HepG2 (cell line): Measurements from ENCODE around the gene PDZD4. TPM values are rescaled to one million over a fixed set of nuclear protein-coding genes. Genes with fewer than 3 reads are reported as not detected.

ENCODE experiments used
- ATAC-seq: fragments of 200-7000 bp; cut with Tn5 transposase; 3 replicates; pipeline ENCODE4 v1.9.1; 2020; ENCODE audit warnings: mild to moderate bottlenecking, moderate library complexity
- BruUV-seq: library from RNA; stranded (reverse); fragments of 400-500 nt; replicated peaks from 2 replicates; lab custom pipeline; 2021; lab: Mats Ljungman, UMichigan
- CTCF ChIA-PET: fragments of 300-600 bp; formaldehyde crosslinking; extraction: SDS; loops from one replicate; lab custom pipeline; 2021; ENCODE audit warnings: low total read pairs, inconsistent platforms, low intra/inter-chr PET ratio; lab: Yijun Ruan, JAX
- POLR2A ChIA-PET: fragments of 350-600 bp; sonication (Branson Sonifier 250); formaldehyde crosslinking; loops from one replicate; lab custom pipeline; 2020; ENCODE audit warnings: antibody characterized with exemption, inconsistent platforms; lab: Yijun Ruan, JAX
- DNase-seq: peaks from one replicate; pipeline ENCODE4 v3.0.0-alpha.2; 2015; ENCODE audit warnings: low spot score
- FAIRE-seq: peaks from 3 replicates; lab custom pipeline; 2011; peaks lifted over from hg19 to GRCh38; lab: Jason Lieb, UNC
- H2AFZ ChIP-seq: one replicate; pipeline ENCODE4 v1.6.1; 2011; ENCODE audit warnings: low read length, inconsistent platforms
- H3K27ac ChIP-seq: fragments of 300-600 bp; 3 replicates; pipeline ENCODE4 v1.8.0; 2011; ENCODE audit warnings: mixed run types, mild to moderate bottlenecking, mixed read lengths, low read length, inconsistent platforms; ENCODE audit not compliant: insufficient read depth; ENCODE audit errors: extremely low read length
- H3K27me3 ChIP-seq, 2 experiments: fragments of 200-600 bp in 1 of 2; 2 replicates in 1 of 2; 3 replicates in 1 of 2; pipeline versions ENCODE4 v1.6.0 to v1.8.0; 2011; ENCODE audit warnings: low read length in 2 of 2, mild to moderate bottlenecking in 2 of 2, moderate library complexity in 2 of 2, inconsistent platforms in 1 of 2; ENCODE audit not compliant: insufficient read depth in 2 of 2, control insufficient read depth in 1 of 2
- H3K36me3 ChIP-seq, 2 experiments: fragments of 200-600 bp in 1 of 2; replicated peaks in 1 of 2; 2 replicates in 1 of 2; 3 replicates in 1 of 2; pipeline versions ENCODE4 v1.5.1 to v1.8.0; 2011; ENCODE audit warnings: low read length in 2 of 2, inconsistent platforms in 1 of 2; ENCODE audit not compliant: insufficient read depth in 2 of 2, control insufficient read depth in 1 of 2
- H3K4me1 ChIP-seq: 2 replicates; pipeline ENCODE4 v1.5.1; 2012; ENCODE audit warnings: low read length, inconsistent platforms; ENCODE audit not compliant: insufficient read depth
- H3K4me2 ChIP-seq: 2 replicates; pipeline ENCODE4 v1.6.0; 2011; ENCODE audit warnings: low read depth, low read length, inconsistent platforms
- H3K4me3 ChIP-seq, 3 experiments: fragments of 200-600 bp in 1 of 3; sonication (generic), shearing (Covaris generic) in 1 of 3; replicated peaks in 1 of 3; 2 replicates each; pipeline ENCODE4 v1.5.1; 2011 to 2016; ENCODE audit warnings: low read length in 3 of 3, inconsistent platforms in 2 of 3, low read depth in 2 of 3, mild to moderate bottlenecking in 2 of 3, control low read depth in 1 of 3, mixed read lengths in 1 of 3; ENCODE audit not compliant: insufficient read depth in 1 of 3
- H3K79me2 ChIP-seq: one replicate; pipeline ENCODE4 v1.6.1; 2011; ENCODE audit warnings: low read length, inconsistent platforms; ENCODE audit not compliant: insufficient read depth
- H3K9ac ChIP-seq: 2 replicates; pipeline ENCODE4 v1.6.0; 2011; ENCODE audit warnings: mild to moderate bottlenecking, low read depth, low read length, inconsistent platforms; ENCODE audit not compliant: insufficient read depth
- H3K9me3 ChIP-seq: 2 replicates; pipeline ENCODE4 v1.5.1; 2012; ENCODE audit warnings: mild to moderate bottlenecking, low read length
- H4K20me1 ChIP-seq: 2 replicates; pipeline ENCODE4 v1.6.0; 2011; ENCODE audit warnings: inconsistent platforms, mild to moderate bottlenecking, low read length, moderate library complexity; ENCODE audit not compliant: insufficient read depth
- AHR ChIP-seq: IDR thresholded peaks from 2 replicates; pipeline ENCODE4 v1.6.1; 2018; ENCODE audit warnings: missing genetic modification reagents, missing compliant biosample characterization
- ARNT ChIP-seq: fragments of 450-650 bp; IDR thresholded peaks from 2 replicates; pipeline ENCODE4 v1.6.1; 2017
- EHMT2 ChIP-seq: fragments of 200-600 bp; sonication (generic); IDR thresholded peaks from 2 replicates; pipeline ENCODE4 v1.7.0; 2017; ENCODE audit warnings: antibody characterized with exemption, low read depth, low read length, borderline replicate concordance
- GPN1 ChIP-seq: sonication (generic); formaldehyde crosslinking; IDR thresholded peaks from 2 replicates; pipeline ENCODE4 v1.5.1; 2020; ENCODE audit warnings: missing genetic modification reagents, borderline replicate concordance
- HMG20A ChIP-seq: IDR thresholded peaks from 2 replicates; pipeline ENCODE4 v1.6.1; 2016; ENCODE audit warnings: borderline replicate concordance
- HNF4G ChIP-seq, 2 experiments: sonication (generic) in 1 of 2; formaldehyde crosslinking in 1 of 2; IDR thresholded peaks; 2 replicates each; pipeline versions ENCODE4 v1.4.0 to v1.6.1; 2011 to 2020; ENCODE audit warnings: borderline replicate concordance in 2 of 2, low read depth in 2 of 2, mild to moderate bottlenecking in 2 of 2, low read length in 1 of 2, missing genetic modification reagents in 1 of 2, moderate library complexity in 1 of 2
- MLLT10 ChIP-seq: sonication (generic); formaldehyde crosslinking; IDR thresholded peaks from 2 replicates; pipeline ENCODE4 v1.4.0; 2020; ENCODE audit warnings: missing genetic modification reagents
- NAIF1 ChIP-seq: sonication (generic); formaldehyde crosslinking; IDR thresholded peaks from 2 replicates; pipeline ENCODE4 v1.5.0; 2020; ENCODE audit warnings: mild to moderate bottlenecking, missing genetic modification reagents, borderline replicate concordance
- ZNF569 ChIP-seq: sonication (generic); formaldehyde crosslinking; IDR thresholded peaks from 2 replicates; pipeline ENCODE4 v1.5.0; 2020; ENCODE audit warnings: mild to moderate bottlenecking, missing genetic modification reagents, moderate library complexity, borderline replicate concordance
- ZNF737 ChIP-seq: sonication (generic); formaldehyde crosslinking; IDR thresholded peaks from 2 replicates; pipeline ENCODE4 v1.5.0; 2020; ENCODE audit warnings: missing genetic modification reagents, mild to moderate bottlenecking, borderline replicate concordance
- WGBS: methylation state at CpG from one replicate; pipeline ENCODE4 v1.1.6; 2017; ENCODE audit warnings: low lambda C conversion rate; 5-methylcytosine and 5-hydroxymethylcytosine counted together
- in situ Hi-C: cut with HindIII; loops from 2 replicates; pipeline ENCODE4 v1.10.0; 2017; ENCODE audit warnings: low pct_unique_long_range_greater_than_20kb; ENCODE audit not compliant: extremely low pct_ligation_motif_present
- intact Hi-C: fragments of 100-400 bp; cut with micrococcal nuclease; formaldehyde crosslinking; loops from one replicate; pipeline ENCODE4 v1.10.0; 2022; ENCODE audit not compliant: unreplicated experiment
- polyA plus RNA-seq, 8 experiments: library from polyadenylated mRNA; depleted of rRNA in 3 of 8; stranded (reverse) in 7 of 8; unstranded in 1 of 8; fragments of >200 nt; fragmentation: Illumina TruSeq in 4 of 8; extraction: Trizol in 4 of 8; gene quantifications; 2 replicates each; pipeline versions ENCODE4 v1.2.1 to v1.2.3, GENCODE V29; 2011 to 2016; ENCODE audit warnings: low read depth in 4 of 8, missing spikeins in 1 of 8, mixed read lengths in 1 of 8; ENCODE audit not compliant: insufficient read depth in 1 of 8
- total RNA-seq, 5 experiments: library from RNA; depleted of rRNA; stranded (reverse); fragments of >200 nt; fragmentation: Illumina TruSeq; extraction: Trizol; gene quantifications; 2 replicates each; pipeline ENCODE4 v1.2.3, GENCODE V29; 2016; ENCODE audit warnings: low read depth in 1 of 5
- TF ChIP-seq, protein P1 (sequence below): IDR thresholded peaks from 2 replicates; pipeline ENCODE4 v1.6.1; 2012; ENCODE audit warnings: inconsistent platforms

Gene PDZD4
- total and polyA plus RNA-seq, 2 of the 13 experiments (the other 11 are each of a cell fraction or from before 2014, with no cell fraction given), result not detected

DNA sequence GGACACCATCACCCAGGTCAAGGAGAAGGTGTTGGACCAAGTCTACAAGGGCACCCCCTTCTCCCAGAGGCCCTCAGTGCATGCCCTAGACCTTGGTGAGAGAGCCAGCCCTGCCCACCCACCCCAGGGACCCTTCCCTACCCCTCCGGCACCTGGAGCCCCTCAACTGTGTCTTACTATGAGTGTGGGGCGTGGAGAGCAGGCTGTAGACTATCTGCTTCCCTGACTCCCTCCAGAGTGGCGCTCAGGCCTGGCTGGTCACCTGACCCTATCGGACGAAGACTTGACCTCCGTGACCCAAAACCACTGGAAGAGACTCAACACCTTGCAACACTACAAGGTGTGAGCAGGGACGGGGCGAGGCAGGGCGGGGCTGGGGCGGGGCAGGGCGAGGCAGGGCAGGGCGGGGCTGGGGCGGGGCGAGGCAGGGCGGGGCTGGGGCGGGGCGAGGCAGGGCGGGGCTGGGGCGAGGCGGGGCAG lies 54.2 kb downstream of the PDZD4 start:
- intact Hi-C loops (no loop called here), in situ Hi-C loops (no loop called here)
- 93% methylated on average over 16 of the region's 20 CpGs for WGBS
- Histone ChIP-seq H3K79me2 (no peaks in the 10 kb centered on the region), H4K20me1 (no peaks in the 10 kb centered on the region), H3K4me3 (no peak overlapping the region), H3K27me3 (no peaks in the 10 kb centered on the region), H3K36me3 (no peaks in the 10 kb centered on the region), H2AFZ (no peak overlapping the region), H3K4me2 (no peak overlapping the region), H3K9ac (no peak overlapping the region), H3K9me3 (no peaks in the 10 kb centered on the region), H3K4me1 (no peaks in the 10 kb centered on the region), H3K27ac (no peak overlapping the region)
- no peak for DNase-seq
- TF ChIP-seq ARNT (no peak), EHMT2 (no peak), ZNF737 (CRISPR knock-in tag) (no peak), ZNF569 (CRISPR knock-in tag) (no peak), AHR (no peak), NAIF1 (no peak), HMG20A (no peak), HNF4G (IDR thresholded peaks at IDR 0.05; ENCODE audit: borderline replicate concordance, low read depth, low read length) (no peak), HNF4G (CRISPR knock-in tag; IDR thresholded peaks at IDR 0.05; ENCODE audit: borderline replicate concordance, low read depth) (no peak), MLLT10 (CRISPR knock-in tag) (no peak), GPN1 (no peak)
- TF ChIP-seq, protein P1, sequence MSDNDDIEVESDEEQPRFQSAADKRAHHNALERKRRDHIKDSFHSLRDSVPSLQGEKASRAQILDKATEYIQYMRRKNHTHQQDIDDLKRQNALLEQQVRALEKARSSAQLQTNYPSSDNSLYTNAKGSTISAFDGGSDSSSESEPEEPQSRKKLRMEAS, result no peak
- POLR2A ChIA-PET, result no interaction called here
- ATAC-seq, result no peak
- no TSS peak for BruUV-seq
- CTCF ChIA-PET, result no interaction called here
- no peak for FAIRE-seq
